HG03460 (cell line): ENCODE results near the gene MYOCOS.
"Not testable (repeated sequence)": the region's sequence is repeated elsewhere in the genome, so short reads cannot be mapped to it uniquely, and the experiment has no call there.

ENCODE experiments used
- ATAC-seq: cut with Tn5 transposase; IDR thresholded peaks from one replicate; pipeline ENCODE4 v1.9.1; 2021; ENCODE audit not compliant: unreplicated experiment

MYOCOS gene

GRCh38 chr1:171656206-171656605, 34.2 kb downstream of the MYOCOS start:
- ATAC-seq = not testable (repeated sequence)

GRCh38 chr1:171661076-171661650, 39.1 kb downstream of the MYOCOS start:
- no peak for ATAC-seq

- no peak for ATAC-seq
Measured at GRCh38 chr1:171663036-171663853, 41.2 kb downstream of the MYOCOS start.

GRCh38 chr1:171663854-171664575, 42.0 kb downstream of the MYOCOS start:
- ATAC-seq = no peak

- no peak for ATAC-seq
Measured at GRCh38 chr1:171664976-171665375, 42.9 kb downstream of the MYOCOS start.

- no peak for ATAC-seq
Measured at GRCh38 chr1:171666114-171666769, 44.2 kb downstream of the MYOCOS start.

- ATAC-seq = no peak
Measured at GRCh38 chr1:171668372-171668771, 46.3 kb downstream of the MYOCOS start.

- ATAC-seq = no peak
Measured at GRCh38 chr1:171670739-171671138, 48.7 kb downstream of the MYOCOS start.

GRCh38 chr1:171674431-171675405, 52.7 kb downstream of the MYOCOS start:
- no peak for ATAC-seq
